HepG2 (cell line): ENCODE measurements around the gene CHN2. TPM values are rescaled to one million over a fixed set of nuclear protein-coding genes. Genes with fewer than 3 reads are reported as not detected.

Experiments
- ATF6 ChIP-seq: sonication (generic); formaldehyde crosslinking; conservative IDR thresholded peaks from 2 replicates; pipeline ENCODE4 v1.4.0; 2020; ENCODE audit warnings: missing genetic modification reagents
- CTCF ChIP-seq: sonication (generic); formaldehyde crosslinking; IDR thresholded peaks from 2 replicates; pipeline ENCODE4 v1.5.0; 2020; ENCODE audit warnings: mild to moderate bottlenecking, missing genetic modification reagents, moderate library complexity
- FOXK1 ChIP-seq: sonication (generic); formaldehyde crosslinking; IDR thresholded peaks from 2 replicates; pipeline ENCODE4 v1.4.0; 2020; ENCODE audit warnings: low read depth, missing genetic modification reagents, borderline replicate concordance
- NFATC3 ChIP-seq: sonication (generic); formaldehyde crosslinking; IDR thresholded peaks from 2 replicates; pipeline ENCODE4 v1.5.1; 2020; ENCODE audit warnings: mild to moderate bottlenecking, missing genetic modification reagents
- PBX3 ChIP-seq: sonication (generic); formaldehyde crosslinking; IDR thresholded peaks from 2 replicates; pipeline ENCODE4 v1.8.1; 2023; ENCODE audit warnings: missing genetic modification reagents, inconsistent platforms, borderline replicate concordance
- PRPF4 ChIP-seq: fragments of 200-400 bp; formaldehyde crosslinking; IDR thresholded peaks from 2 replicates; pipeline ENCODE4 v1.6.1; 2016; ENCODE audit warnings: low read length, low read depth; ENCODE audit not compliant: poor library complexity, severe bottlenecking
- TCF12 ChIP-seq, 2 experiments: fragments of 450-650 bp in 1 of 2; sonication (generic) in 1 of 2; formaldehyde crosslinking in 1 of 2; IDR thresholded peaks; 2 replicates each; pipeline versions ENCODE4 v1.6.1 to v1.8.0; 2017 to 2022; ENCODE audit warnings: antibody characterized with exemption in 1 of 2, mild to moderate bottlenecking in 1 of 2, missing genetic modification reagents in 1 of 2, moderate library complexity in 1 of 2
- ZMAT3 ChIP-seq: sonication (generic); formaldehyde crosslinking; conservative IDR thresholded peaks from 2 replicates; pipeline ENCODE4 v1.7.0; 2021; ENCODE audit warnings: missing genetic modification reagents
- ZMYM3 ChIP-seq: sonication (generic); formaldehyde crosslinking; IDR thresholded peaks from 2 replicates; pipeline ENCODE4 v1.5.1; 2020; ENCODE audit warnings: mild to moderate bottlenecking, missing genetic modification reagents
- ZNF281 ChIP-seq: sonication (generic); formaldehyde crosslinking; IDR thresholded peaks from 2 replicates; pipeline ENCODE4 v1.4.0; 2020; ENCODE audit warnings: missing genetic modification reagents, borderline replicate concordance
- ZNF430 ChIP-seq: sonication (generic); formaldehyde crosslinking; IDR thresholded peaks from 2 replicates; pipeline ENCODE4 v1.9.0; 2021; ENCODE audit warnings: mild to moderate bottlenecking, missing genetic modification reagents
- ZNF646 ChIP-seq: sonication (generic); formaldehyde crosslinking; IDR thresholded peaks from 2 replicates; pipeline ENCODE4 v1.9.0; 2021; ENCODE audit warnings: mild to moderate bottlenecking, missing genetic modification reagents
- polyA plus RNA-seq, 8 experiments: library from polyadenylated mRNA; depleted of rRNA in 3 of 8; stranded (reverse) in 7 of 8; unstranded in 1 of 8; fragments of >200 nt; fragmentation: Illumina TruSeq in 4 of 8; extraction: Trizol in 4 of 8; gene quantifications; 2 replicates each; pipeline versions ENCODE4 v1.2.1 to v1.2.3, GENCODE V29; 2011 to 2016; ENCODE audit warnings: low read depth in 4 of 8, missing spikeins in 1 of 8, mixed read lengths in 1 of 8; ENCODE audit not compliant: insufficient read depth in 1 of 8
- total RNA-seq, 5 experiments: library from RNA; depleted of rRNA; stranded (reverse); fragments of >200 nt; fragmentation: Illumina TruSeq; extraction: Trizol; gene quantifications; 2 replicates each; pipeline ENCODE4 v1.2.3, GENCODE V29; 2016; ENCODE audit warnings: low read depth in 1 of 5

The CHN2 gene
- total and polyA plus RNA-seq, 2 of the 13 experiments (the other 11 are each of a cell fraction or from before 2014, with no cell fraction given), result 23.5 to 30.5 TPM

GRCh38 chr7:29190349-29191045 is 4.1 kb upstream of the CHN2 start (continued):
- no peak for TF ChIP-seq PBX3 (CRISPR knock-in tag)
- 0 out of 2 replicates have a peak, but pooled peaks have one; percentile 38 for TF ChIP-seq ZNF430 (CRISPR knock-in tag)
- TF ChIP-seq ATF6 (CRISPR knock-in tag), result no peak
- TF ChIP-seq FOXK1 (CRISPR knock-in tag), result peak; percentile 75
- TF ChIP-seq ZNF646 (CRISPR knock-in tag), result 0 out of 2 replicates have a peak, but pooled peaks have one; percentile 2
- TF ChIP-seq PRPF4, result no peak
- TF ChIP-seq CTCF (CRISPR knock-in tag), result no peak
- TF ChIP-seq ZNF281 (CRISPR knock-in tag), result peak; percentile 30; the same call in 1 of the 2 replicates
- peak; percentile 24; the same call in 1 of the 2 replicates for TF ChIP-seq ZMAT3 (CRISPR knock-in tag)
- TF ChIP-seq TCF12 (IDR thresholded peaks at IDR 0.05), result no peak
- 0 out of 2 replicates have a peak, but pooled peaks have one; percentile 47 for TF ChIP-seq TCF12 (CRISPR knock-in tag; IDR thresholded peaks at IDR 0.05)
- no peak for TF ChIP-seq ZMYM3 (CRISPR knock-in tag)
- TF ChIP-seq NFATC3 (CRISPR knock-in tag), result no peak
